Measurements from ENCODE around the gene SLC44A5.

- TF ChIP-seq CTCF (IDR thresholded peaks at IDR 0.05) (no peak), POLR2A (IDR thresholded peaks at IDR 0.05) (no peak)
Observed at GRCh38 chr1:75316230-75316629, 294.7 kb downstream of the SLC44A5 start.
